PC-3 (cell line): ENCODE results near the gene ACAD10. TPM values are rescaled to one million over a fixed set of nuclear protein-coding genes. Genes with fewer than 3 reads are reported as not detected.

ENCODE experiments used
- ATAC-seq: fragments of 200-7000 bp; cut with Tn5 transposase; 2 replicates; pipeline ENCODE4 v1.9.1; 2020; ENCODE audit warnings: mild to moderate bottlenecking, moderate library complexity
- BruUV-seq: library from RNA; stranded (reverse); fragments of 400-500 nt; replicated peaks from 2 replicates; lab custom pipeline; 2021; lab: Mats Ljungman, UMichigan
- CTCF ChIA-PET: fragments of 300-600 bp; sonication (Branson Sonifier 250); formaldehyde crosslinking; loops from one replicate; lab custom pipeline; 2022; ENCODE audit warnings: antibody characterized with exemption; lab: Charles Lee
- POLR2A ChIA-PET: fragments of 300-600 bp; sonication (Branson Sonifier 250); formaldehyde crosslinking; loops from one replicate; lab custom pipeline; 2022; ENCODE audit warnings: antibody characterized with exemption; ENCODE audit not compliant: unreplicated experiment; lab: Charles Lee
- DNase-seq: peaks from one replicate; pipeline ENCODE4 v3.0.0-alpha.2; 2015
- H2AFZ ChIP-seq: fragments of 300-600 bp; sonication (generic); 2 replicates; pipeline ENCODE4 v1.6.0; 2016; ENCODE audit warnings: antibody characterized with exemption, low read length
- H3F3A ChIP-seq: fragments of 300-600 bp; sonication (generic); one replicate; pipeline ENCODE4 v1.6.0; 2017; ENCODE audit warnings: antibody characterized with exemption, low read length, control low read depth, mild to moderate bottlenecking; ENCODE audit not compliant: unreplicated experiment
- H3K27ac ChIP-seq: fragments of 300-600 bp; sonication (generic); 2 replicates; pipeline ENCODE4 v1.5.1; 2016; ENCODE audit warnings: mild to moderate bottlenecking, low read length
- H3K27me3 ChIP-seq: fragments of 300-600 bp; sonication (generic); 2 replicates; pipeline ENCODE4 v1.6.1; 2016; ENCODE audit warnings: low read length, mixed read lengths
- H3K36me3 ChIP-seq: fragments of 300-600 bp; sonication (generic); 2 replicates; pipeline ENCODE4 v1.6.1; 2016; ENCODE audit warnings: low read depth, mixed run types, low read length, mixed read lengths
- H3K4me1 ChIP-seq: fragments of 300-600 bp; sonication (generic); 2 replicates; pipeline ENCODE4 v1.5.1; 2016; ENCODE audit warnings: low read length; ENCODE audit not compliant: insufficient read depth
- H3K4me2 ChIP-seq: fragments of 300-600 bp; sonication (generic); 2 replicates; pipeline ENCODE4 v1.6.0; 2016; ENCODE audit warnings: low read length
- H3K4me3 ChIP-seq: fragments of 300-600 bp; sonication (generic); 2 replicates; pipeline ENCODE4 v1.5.1; 2016; ENCODE audit warnings: mild to moderate bottlenecking, low read length, mixed read lengths
- H3K79me2 ChIP-seq: fragments of 300-600 bp; sonication (generic); 2 replicates; pipeline ENCODE4 v1.6.1; 2017; ENCODE audit warnings: low read length, mixed read lengths
- H3K9ac ChIP-seq: fragments of 300-600 bp; sonication (generic); 2 replicates; pipeline ENCODE4 v1.6.0; 2016; ENCODE audit warnings: mild to moderate bottlenecking, low read length
- H3K9me2 ChIP-seq: fragments of 300-600 bp; sonication (generic); replicated peaks from 2 replicates; pipeline ENCODE4 v1.6.1; 2016; ENCODE audit warnings: mixed run types, low read length, mixed read lengths
- H3K9me3 ChIP-seq: fragments of 300-600 bp; sonication (generic); 2 replicates; pipeline ENCODE4 v1.6.1; 2016; ENCODE audit warnings: low read length, mixed read lengths
- H4K20me1 ChIP-seq: fragments of 300-600 bp; sonication (generic); 2 replicates; pipeline ENCODE4 v1.6.1; 2016; ENCODE audit warnings: low read length, mixed read lengths
- CTCF ChIP-seq: fragments of 300-600 bp; sonication (generic); conservative IDR thresholded peaks from 2 replicates; pipeline ENCODE4 v1.5.1; 2017; ENCODE audit warnings: antibody characterized with exemption, low read depth, mild to moderate bottlenecking, low read length
- EZH2 ChIP-seq: fragments of 300-600 bp; sonication (generic); IDR thresholded peaks from one replicate; pipeline ENCODE4 v1.6.1; 2017; ENCODE audit warnings: antibody characterized with exemption, mild to moderate bottlenecking, low read length; ENCODE audit not compliant: unreplicated experiment
- EZH2phosphoT487 ChIP-seq: fragments of 300-600 bp; sonication (generic); IDR thresholded peaks from 2 replicates; pipeline ENCODE4 v1.6.1; 2018; ENCODE audit warnings: mild to moderate bottlenecking, antibody characterized with exemption, low read length, borderline replicate concordance
- intact Hi-C: fragments of 100-400 bp; cut with micrococcal nuclease; formaldehyde crosslinking; loops from 2 replicates; pipeline ENCODE4 v1.9.0; 2023
- total RNA-seq: library from RNA; depleted of rRNA; stranded (reverse); fragments of >200 nt; gene quantifications from 2 replicates; pipeline ENCODE4 v1.2.3, GENCODE V29; 2014

ACAD10 gene
- total RNA-seq, 1 experiment from 2014 or later = 27.4 TPM

GRCh38 chr12:111748867-111749266, 63.0 kb downstream of the ACAD10 start:
- Histone ChIP-seq H3K36me3 (peaks cover 27% of the 10 kb centered on the region; the same call in 1 of the 2 replicates), H3K27me3 (no peaks in the 10 kb centered on the region), H3K9ac (no peak overlapping the region), H4K20me1 (no peaks in the 10 kb centered on the region), H3K9me3 (no peaks in the 10 kb centered on the region), H3K4me1 (no peaks in the 10 kb centered on the region), H3K9me2 (no peaks in the 10 kb centered on the region), H3K27ac (no peak overlapping the region), H3K79me2 (no peaks in the 10 kb centered on the region), H3K4me2 (no peak overlapping the region), H2AFZ (no peak overlapping the region), H3F3A (no peaks in the 10 kb centered on the region), H3K4me3 (no peak overlapping the region)
- no TSS peak for BruUV-seq
- ATAC-seq (no peak), DNase-seq (no peak)
- POLR2A ChIA-PET = no interaction called here
- no peak for TF ChIP-seq CTCF
- intact Hi-C loops = no loop called here
- CTCF ChIA-PET = no interaction called here

GRCh38 chr12:111749391-111749790, 63.5 kb downstream of the ACAD10 start:
- Histone ChIP-seq H3K9ac (no peak overlapping the region), H3K36me3 (peaks cover 27% of the 10 kb centered on the region; the same call in 1 of the 2 replicates), H3K27ac (no peak overlapping the region), H3K4me2 (no peak overlapping the region), H2AFZ (no peak overlapping the region), H3F3A (no peaks in the 10 kb centered on the region), H3K9me2 (no peaks in the 10 kb centered on the region), H3K79me2 (no peaks in the 10 kb centered on the region), H3K4me3 (no peak overlapping the region), H3K4me1 (no peaks in the 10 kb centered on the region), H3K27me3 (no peaks in the 10 kb centered on the region), H4K20me1 (no peaks in the 10 kb centered on the region), H3K9me3 (no peaks in the 10 kb centered on the region)
- no peak for ATAC-seq
- no peak for TF ChIP-seq CTCF
- TF ChIP-seq EZH2 = no peak
- TF ChIP-seq EZH2phosphoT487 = no peak
- no peak for DNase-seq
- ChIA-PET CTCF (no interaction called here), POLR2A (no interaction called here)
- intact Hi-C loops = no loop called here
- no TSS peak for BruUV-seq

- Histone ChIP-seq H3K79me2 (no peaks in the 10 kb centered on the region), H3K27me3 (no peaks in the 10 kb centered on the region), H3K4me2 (no peak overlapping the region), H3K27ac (no peak overlapping the region), H3K4me3 (no peak overlapping the region), H3K36me3 (peaks cover 8% of the 10 kb centered on the region; the same call in 1 of the 2 replicates), H3K9ac (no peak overlapping the region), H3K4me1 (no peaks in the 10 kb centered on the region), H3F3A (no peaks in the 10 kb centered on the region), H3K9me2 (no peaks in the 10 kb centered on the region), H3K9me3 (no peaks in the 10 kb centered on the region), H2AFZ (no peak overlapping the region), H4K20me1 (no peaks in the 10 kb centered on the region)
- peak; percentile 88 for ATAC-seq
- BruUV-seq = no TSS peak
- ChIA-PET CTCF (interaction anchor here (1.3 kb wide), 1 partner anchor 60 kb away, joined by 9 read pairs; no protein-coding TSS in a partner anchor), POLR2A (interaction anchor here (0.6 to 0.7 kb wide), 2 partner anchors 33 to 379 kb away, joined by 3 to 4 read pairs; no protein-coding TSS in a partner anchor)
- TF ChIP-seq EZH2 (no peak), CTCF (peak; percentile 75), EZH2phosphoT487 (no peak)
- DNase-seq = peak; percentile 48
- intact Hi-C loops = loop anchor here (1.0 kb wide), 1 partner anchor 60 kb away; no protein-coding TSS in a partner anchor
These were observed 67.5 kb downstream of the ACAD10 start for GRCh38 chr12:111753144-111753881.
